K562 (cell line): Measurements from ENCODE around the gene GABRD. TPM values are rescaled to one million over a fixed set of nuclear protein-coding genes. Genes with fewer than 3 reads are reported as not detected.
A peak's percentile ranks its signal among the peaks of the same experiment; 100 is the strongest.

Experiments used
- ATAC-seq: fragments of 200-7000 bp; cut with Tn5 transposase; 3 replicates; pipeline ENCODE4 v1.9.1; 2020; ENCODE audit warnings: moderate library complexity
- BruUV-seq: library from RNA; stranded (reverse); fragments of 400-500 nt; replicated peaks from 2 replicates; lab custom pipeline; 2021; lab: Mats Ljungman, UMichigan
- CTCF ChIA-PET: fragments of 300-600 bp; formaldehyde crosslinking; extraction: SDS; loops from one replicate; lab custom pipeline; 2021; ENCODE audit warnings: low intra/inter-chr PET ratio; lab: Yijun Ruan, JAX
- POLR2A ChIA-PET: fragments of 300-600, 350-650 bp; sonication (Branson Sonifier 250); formaldehyde crosslinking; extraction: SDS; loops from one replicate; lab custom pipeline; 2021; ENCODE audit warnings: antibody characterized with exemption, inconsistent platforms; lab: Yijun Ruan, JAX
- DNase-seq, 4 experiments: peaks; one replicate each; pipeline versions ENCODE4 v3.0.0 to v3.0.0-alpha.2; 2011 to 2018; ENCODE audit warnings: low spot score in 3 of 4, mixed read lengths in 3 of 4; ENCODE audit errors: extremely low read depth in 1 of 4
- FAIRE-seq: peaks from 2 replicates; lab custom pipeline; 2011; peaks lifted over from hg19 to GRCh38; lab: Jason Lieb, UNC
- H2AFZ ChIP-seq: 2 replicates; pipeline ENCODE4 v1.6.0; 2011; ENCODE audit warnings: low read depth, low read length, control low read depth, inconsistent platforms
- H3K27ac ChIP-seq: fragments of 200-600 bp; 3 replicates; pipeline ENCODE4 v1.8.0; 2011; ENCODE audit warnings: low read depth, mild to moderate bottlenecking, control low read depth, inconsistent platforms, low read length, moderate library complexity, mixed read lengths; ENCODE audit errors: extremely low read depth
- H3K27me3 ChIP-seq, 2 experiments: fragments of 300-600 bp in 1 of 2; 2 replicates in 1 of 2; 3 replicates in 1 of 2; pipeline versions ENCODE4 v1.6.0 to v1.8.0; 2011; ENCODE audit warnings: inconsistent platforms in 2 of 2, low read length in 2 of 2, mild to moderate bottlenecking in 1 of 2, mixed read lengths in 1 of 2, moderate library complexity in 1 of 2; ENCODE audit not compliant: control insufficient read depth in 2 of 2, insufficient read depth in 2 of 2
- H3K36me3 ChIP-seq: fragments of 300-600 bp; 3 replicates; pipeline ENCODE4 v1.8.0; 2011; ENCODE audit warnings: mild to moderate bottlenecking, low read length, inconsistent platforms; ENCODE audit not compliant: control insufficient read depth, insufficient read depth
- H3K4me1 ChIP-seq, 2 experiments: fragments of 200-600 bp in 1 of 2; replicated peaks in 1 of 2; 2 replicates in 1 of 2; 3 replicates in 1 of 2; pipeline versions ENCODE4 v1.5.1 to v1.8.0; 2011; ENCODE audit warnings: inconsistent platforms in 2 of 2, low read length in 2 of 2, mild to moderate bottlenecking in 1 of 2, mixed read lengths in 1 of 2, moderate library complexity in 1 of 2; ENCODE audit not compliant: control insufficient read depth in 2 of 2, insufficient read depth in 2 of 2
- H3K4me2 ChIP-seq: 2 replicates; pipeline ENCODE4 v1.6.1; 2011; ENCODE audit warnings: low read length, control low read depth, inconsistent platforms, mixed read lengths; ENCODE audit not compliant: insufficient read depth
- H3K4me3 ChIP-seq: fragments of 200-600 bp; sonication (generic), shearing (Covaris generic); 2 replicates; pipeline ENCODE4 v1.5.1; 2016; ENCODE audit warnings: control low read depth, inconsistent platforms
- H3K79me2 ChIP-seq: fragments of 200-600 bp; 3 replicates; pipeline ENCODE4 v1.8.0; 2011; ENCODE audit warnings: low read length, inconsistent platforms; ENCODE audit not compliant: control insufficient read depth, insufficient read depth
- H3K9ac ChIP-seq, 2 experiments: 2 replicates each; pipeline versions ENCODE4 v1.6.0 to v1.6.1; 2011; ENCODE audit warnings: low read depth in 2 of 2, low read length in 2 of 2, control low read depth in 1 of 2, inconsistent platforms in 1 of 2, mild to moderate bottlenecking in 1 of 2, mixed read lengths in 1 of 2; ENCODE audit not compliant: insufficient read depth in 1 of 2
- H3K9me1 ChIP-seq: one replicate; pipeline ENCODE4 v1.6.0; 2011; ENCODE audit warnings: inconsistent platforms, mild to moderate bottlenecking, low read length, moderate library complexity; ENCODE audit not compliant: control insufficient read depth, insufficient read depth
- H3K9me3 ChIP-seq: replicated peaks from 2 replicates; pipeline ENCODE4 v1.5.1; 2011; ENCODE audit warnings: low read depth, low read length, inconsistent platforms; ENCODE audit not compliant: control insufficient read depth, insufficient read depth
- H4K20me1 ChIP-seq: replicated peaks from 2 replicates; pipeline ENCODE4 v1.6.1; 2011; ENCODE audit warnings: low read length, inconsistent platforms, mixed read lengths; ENCODE audit not compliant: control insufficient read depth, insufficient read depth
- ELF1 ChIP-seq: fragments of 200-800 bp; sonication (Bioruptor generic); IDR thresholded peaks from 2 replicates; pipeline ENCODE4 v1.6.1; 2016; ENCODE audit warnings: missing genetic modification characterization, missing compliant biosample characterization
- HNRNPK ChIP-seq: fragments of 200-400 bp; formaldehyde crosslinking; IDR thresholded peaks from one replicate; pipeline ENCODE4 v1.6.1; 2018; ENCODE audit warnings: mild to moderate bottlenecking, low read depth, low read length; ENCODE audit not compliant: poor library complexity, severe bottlenecking
- NFE2L1 ChIP-seq: fragments of 450-650 bp; IDR thresholded peaks from 2 replicates; pipeline ENCODE4 v1.6.1; 2016; ENCODE audit warnings: missing genetic modification characterization, low read depth, mild to moderate bottlenecking, missing compliant biosample characterization, moderate library complexity, borderline replicate concordance
- PML ChIP-seq: IDR thresholded peaks from 2 replicates; pipeline ENCODE4 v1.6.1; 2012; ENCODE audit warnings: low read length, inconsistent platforms
- SIN3B ChIP-seq: fragments of 450-650 bp; IDR thresholded peaks from 2 replicates; pipeline ENCODE4 v1.6.1; 2017; ENCODE audit warnings: low read depth, mild to moderate bottlenecking, moderate library complexity
- TSC22D4 ChIP-seq: fragments of 450-650 bp; IDR thresholded peaks from 2 replicates; pipeline ENCODE4 v1.6.1; 2016; ENCODE audit warnings: missing genetic modification characterization, missing biosample characterization, control low read depth
- ZNF589 ChIP-seq: fragments of 200-800 bp; sonication (Bioruptor generic); IDR thresholded peaks from 2 replicates; pipeline ENCODE4 v1.6.1; 2016; ENCODE audit warnings: low read depth, missing genetic modification characterization, missing compliant biosample characterization
- ZNF644 ChIP-seq: fragments of 200-800 bp; sonication (Bioruptor generic); IDR thresholded peaks from 2 replicates; pipeline ENCODE4 v1.6.1; 2016; ENCODE audit warnings: low read depth, missing genetic modification characterization, missing compliant biosample characterization
- WGBS: fragments of 100-300 bp; shearing (Covaris generic); methylation state at CpG from one replicate; pipeline ENCODE4 v1.1.6; 2016; ENCODE audit warnings: low coverage, mixed read lengths; ENCODE audit not compliant: insufficient coverage; ENCODE audit errors: missing lambda C conversion rate; 5-methylcytosine and 5-hydroxymethylcytosine counted together
- in situ Hi-C: fragments of 300-500 bp; cut with MboI; formaldehyde crosslinking; loops from 4 replicates; pipeline ENCODE4 v1.15.0; 2018; ENCODE audit warnings: inconsistent platforms, mixed read lengths
- intact Hi-C: fragments of 100-400 bp; cut with micrococcal nuclease; formaldehyde crosslinking; loops from 2 replicates; pipeline ENCODE4 v1.14.2; 2022
- polyA plus RNA-seq, 8 experiments: library from polyadenylated mRNA; depleted of rRNA in 4 of 8; stranded (reverse) in 5 of 8; unstranded in 3 of 8; fragments of >200 nt; fragmentation: Nextera tagmentation in 2 of 8; fragmentation: Illumina TruSeq in 1 of 8; extraction: Ambion mirVana in 2 of 8; extraction: Trizol in 1 of 8; gene quantifications; 2 replicates each; pipeline versions ENCODE4 v1.2.1 to v1.2.3, GENCODE V29; 2011 to 2014; ENCODE audit warnings: inconsistent platforms in 1 of 8, missing spikeins in 1 of 8
- total RNA-seq, 7 experiments: library from RNA; depleted of rRNA in 6 of 7; stranded (reverse); fragments of >200 nt in 6 of 7; fragmentation: Illumina TruSeq in 2 of 7; extraction: Trizol in 2 of 7; gene quantifications; 2 replicates each; pipeline versions ENCODE4 v1.2.1 to v1.2.3, GENCODE V29; 2011 to 2021; ENCODE audit warnings: low replicate concordance in 1 of 7

GABRD gene
- total and polyA plus RNA-seq, 9 of the 15 experiments (the other 6 are each of a cell fraction or from before 2014, with no cell fraction given), result 0.07 TPM; not detected in 8

GRCh38 chr1:2004856-2005255, 14.3 kb upstream of the GABRD start:
- in situ Hi-C loops (no loop called here), intact Hi-C loops (no loop called here)
- TF ChIP-seq PML, result no peak
- TF ChIP-seq SIN3B, result no peak
- no peak for TF ChIP-seq ELF1 (tag)
- no peak for TF ChIP-seq TSC22D4
- no peak for TF ChIP-seq ZNF644 (tag)
- TF ChIP-seq HNRNPK, result no peak
- no peak for TF ChIP-seq NFE2L1
- no peak for TF ChIP-seq ZNF589 (CRISPR knock-in tag)
- no peaks in the 10 kb centered on the region for H3K9me3 ChIP-seq
- H3K4me1 ChIP-seq, result peaks cover 6 to 13% of the 10 kb centered on the region in 2 experiments
- no peaks in the 10 kb centered on the region for H3K9me1 ChIP-seq
- H3K4me2 ChIP-seq, result no peak overlapping the region
- no peak overlapping the region for H3K4me3 ChIP-seq
- no peaks in the 10 kb centered on the region for H3K79me2 ChIP-seq
- H3K36me3 ChIP-seq, result no peaks in the 10 kb centered on the region
- FAIRE-seq (no peak), DNase-seq (no peak), ATAC-seq (no peak)
- no TSS peak for BruUV-seq
- no peak overlapping the region for H3K27ac ChIP-seq
- no peak overlapping the region for H2AFZ ChIP-seq
- no peaks in the 10 kb centered on the region; the same call in 1 of the 2 replicates for H4K20me1 ChIP-seq
- 0 out of 4 replicates have a peak overlapping the region, but pooled peaks of 1 of the 2 experiments have one; percentile 10 for H3K9ac ChIP-seq
- POLR2A ChIA-PET, result no interaction called here
- 13% methylated on average over 21 of the region's 21 CpGs for WGBS
- CTCF ChIA-PET, result no interaction called here
- H3K27me3 ChIP-seq, result peaks cover 44 to 77% of the 10 kb centered on the region in 2 experiments
